Muscle of leg (tissue), 16 donors: ENCODE results near the gene PPP6C. TPM values are rescaled to one million over a fixed set of nuclear protein-coding genes. Genes with fewer than 3 reads are reported as not detected.
A peak's percentile ranks its signal among the peaks of the same experiment; 100 is the strongest.
"Not testable (repeated sequence)": the region's sequence is repeated elsewhere in the genome, so short reads cannot be mapped to it uniquely, and the experiment has no call there.

Source experiments
- DNase-seq: peaks from one replicate; pipeline ENCODE4 v3.0.0; 2013
- H3K27ac ChIP-seq: one replicate; pipeline ENCODE4 v1.5.1; 2013; ENCODE audit warnings: mild to moderate bottlenecking, low read length, control low read depth
- H3K27me3 ChIP-seq: one replicate; pipeline ENCODE4 v1.6.1; 2013; ENCODE audit warnings: low read length; ENCODE audit not compliant: control insufficient read depth, insufficient read depth
- H3K36me3 ChIP-seq: one replicate; pipeline ENCODE4 v1.6.1; 2013; ENCODE audit warnings: low read length; ENCODE audit not compliant: control insufficient read depth, insufficient read depth
- H3K4me1 ChIP-seq: one replicate; pipeline ENCODE4 v1.6.1; 2013; ENCODE audit warnings: low read length; ENCODE audit not compliant: control insufficient read depth, insufficient read depth
- H3K4me3 ChIP-seq: one replicate; pipeline ENCODE4 v1.5.1; 2013; ENCODE audit warnings: low read length, control low read depth
- H3K9me3 ChIP-seq: replicated peaks from 2 replicates; pipeline ENCODE4 v1.6.1; 2013; ENCODE audit warnings: low read depth, low read length; ENCODE audit not compliant: control insufficient read depth
- WGBS: methylation state at CpG from one replicate; pipeline ENCODE4 v1.1.5; 2013; ENCODE audit warnings: missing lambda C conversion rate; ENCODE audit not compliant: insufficient coverage; 5-methylcytosine and 5-hydroxymethylcytosine counted together
- long read RNA-seq, 11 donors: transcript quantifications; one replicate each; lab custom pipeline, GENCODE V29; 2026
- polyA plus RNA-seq, 8 donors: library from polyadenylated mRNA; unstranded; fragments of 120-200 nt; gene quantifications; one replicate each; pipeline versions ENCODE4 v1.2.1 to v1.2.3, GENCODE V29; 2013; ENCODE audit warnings: inconsistent platforms in 1 of 8, low replicate concordance in 1 of 8; ENCODE audit not compliant: insufficient read length in 8 of 8, insufficient read depth in 1 of 8
- total RNA-seq: library from RNA; stranded (reverse); fragments of 120-200 nt; gene quantifications from one replicate; pipeline ENCODE4 v1.2.4, GENCODE V29; 2013

The PPP6C gene
- total RNA-seq (25.9 TPM), polyA plus RNA-seq (10 to 100 TPM; 29.8 to 34.3 (median 31.5) TPM)
- long read RNA-seq, donor 1, full-length matches to known transcripts = 4 of 4 reads
- long read RNA-seq, donor 1, partial matches to known transcripts = 0 of 4 reads
- long read RNA-seq, donor 1, other reads (novel, unspliced or antisense) = 0 of 4 reads
- long read RNA-seq, donor 2, full-length matches to known transcripts = 3 of 3 reads
- long read RNA-seq, donor 2, partial matches to known transcripts = 0 of 3 reads
- long read RNA-seq, donor 2, other reads (novel, unspliced or antisense) = 0 of 3 reads
- long read RNA-seq, donor 3, full-length matches to known transcripts = 9 of 22 reads
- long read RNA-seq, donor 3, partial matches to known transcripts = 13 of 22 reads
- long read RNA-seq, donor 3, other reads (novel, unspliced or antisense) = 0 of 22 reads
- long read RNA-seq, donor 4, full-length matches to known transcripts = 8 of 8 reads
- long read RNA-seq, donor 4, partial matches to known transcripts = 0 of 8 reads
- long read RNA-seq, donor 4, other reads (novel, unspliced or antisense) = 0 of 8 reads
- long read RNA-seq, donor 5, full-length matches to known transcripts = 33 of 50 reads
- long read RNA-seq, donor 5, partial matches to known transcripts = 17 of 50 reads
- long read RNA-seq, donor 5, other reads (novel, unspliced or antisense) = 0 of 50 reads
- long read RNA-seq, donor 6, full-length matches to known transcripts = 14 of 14 reads
- long read RNA-seq, donor 6, partial matches to known transcripts = 0 of 14 reads
- long read RNA-seq, donor 6, other reads (novel, unspliced or antisense) = 0 of 14 reads
- long read RNA-seq, donor 7, full-length matches to known transcripts = 27 of 45 reads
- long read RNA-seq, donor 7, partial matches to known transcripts = 18 of 45 reads
- long read RNA-seq, donor 7, other reads (novel, unspliced or antisense) = 0 of 45 reads
- long read RNA-seq, donor 8, full-length matches to known transcripts = 8 of 8 reads
- long read RNA-seq, donor 8, partial matches to known transcripts = 0 of 8 reads
- long read RNA-seq, donor 8, other reads (novel, unspliced or antisense) = 0 of 8 reads
- long read RNA-seq, donor 9, full-length matches to known transcripts = 19 of 19 reads
- long read RNA-seq, donor 9, partial matches to known transcripts = 0 of 19 reads
- long read RNA-seq, donor 9, other reads (novel, unspliced or antisense) = 0 of 19 reads
- long read RNA-seq, donor 10, full-length matches to known transcripts = 21 of 21 reads
- long read RNA-seq, donor 10, partial matches to known transcripts = 0 of 21 reads
- long read RNA-seq, donor 10, other reads (novel, unspliced or antisense) = 0 of 21 reads
- long read RNA-seq, donor 11, full-length matches to known transcripts = 21 of 34 reads
- long read RNA-seq, donor 11, partial matches to known transcripts = 13 of 34 reads
- long read RNA-seq, donor 11, other reads (novel, unspliced or antisense) = 0 of 34 reads

DNA sequence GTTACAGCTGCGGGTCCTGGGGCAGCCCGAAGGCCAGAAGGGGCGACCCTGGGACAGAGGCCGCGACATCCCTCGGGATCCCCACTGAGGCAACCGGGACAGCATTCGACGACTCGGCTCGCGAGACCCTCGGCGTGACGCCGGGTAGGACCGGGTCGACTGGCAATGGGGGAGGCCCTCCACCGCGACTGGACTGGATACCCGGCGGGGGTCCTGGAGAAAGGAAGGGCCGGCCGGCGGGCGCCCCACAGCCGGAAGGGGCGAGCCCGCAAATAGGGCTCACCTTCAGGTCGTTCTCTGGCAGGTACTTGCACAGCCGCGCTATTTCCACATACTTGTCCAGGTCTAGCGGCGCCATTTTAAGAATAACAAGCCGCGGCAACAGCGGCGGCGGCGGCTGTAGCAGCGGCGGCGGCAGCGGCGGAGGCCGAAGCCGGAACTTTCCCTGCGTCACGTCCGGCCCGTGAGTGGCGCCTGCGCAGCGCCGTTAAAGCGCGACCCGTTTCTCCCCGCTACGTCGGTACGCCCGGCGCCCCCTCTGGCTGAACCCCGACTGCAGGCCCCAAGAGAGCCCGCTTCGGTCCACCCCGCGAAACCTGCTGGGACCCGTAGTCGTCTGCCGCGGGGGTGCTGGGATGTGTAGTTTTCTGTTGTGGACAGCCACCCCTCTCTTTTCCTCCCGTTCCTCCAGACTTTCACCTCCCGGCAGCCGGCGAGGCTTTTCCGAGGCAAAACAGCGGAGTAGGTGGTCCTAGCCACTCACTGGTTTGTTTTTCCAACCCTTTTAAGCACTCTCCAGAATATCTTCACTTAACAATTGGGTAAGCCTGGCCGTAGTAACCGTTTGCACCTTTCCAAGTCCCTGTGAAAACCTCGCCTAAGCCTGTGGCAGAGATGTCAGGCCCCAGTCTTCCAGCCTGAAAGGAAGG, at the start of gene PPP6C:
Gene PPP6C, minus strand, starts transcription at position 443 of the 929 bp plus-strand sequence. Its CDS starts 85 bp downstream, at position 358.
- Histone ChIP-seq H3K4me1 (peaks cover 17% of the 10 kb centered on the region), H3K36me3 (no peaks in the 10 kb centered on the region), H3K27me3 (no peaks in the 10 kb centered on the region), H3K4me3 (peak within 1 kb of the TSS; percentile 93), H3K27ac (peak within 1 kb of the TSS; percentile 96), H3K9me3 (no peaks in the 10 kb centered on the region)
- DNase-seq = peak; percentile 98
- under 1% methylated on average over 71 of the region's 82 CpGs for WGBS

DNA sequence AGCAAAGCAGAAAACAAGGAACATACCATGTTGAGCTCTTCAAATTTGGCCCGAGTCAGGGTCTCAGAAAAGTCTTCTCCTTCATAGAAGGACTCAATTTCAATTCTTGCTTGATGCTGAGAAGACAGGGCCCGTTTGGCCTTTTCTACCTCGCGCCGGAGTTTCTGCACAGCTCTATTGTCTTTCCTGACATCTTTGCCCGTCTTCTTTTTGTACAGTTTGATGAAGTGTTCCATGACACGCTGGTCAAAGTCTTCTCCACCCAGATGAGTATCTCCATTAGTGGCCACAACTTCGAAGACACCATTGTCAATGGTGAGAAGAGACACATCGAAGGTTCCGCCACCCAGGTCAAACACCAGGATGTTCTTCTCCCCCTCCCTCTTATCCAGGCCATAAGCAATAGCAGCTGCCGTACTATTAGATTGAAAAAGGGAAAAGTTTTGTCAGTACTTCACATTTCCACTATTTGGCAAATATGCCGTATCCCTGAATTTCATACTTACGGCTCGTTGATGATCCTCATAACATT, 49.4 kb upstream of the PPP6C start:
- H3K27ac ChIP-seq = no peak overlapping the region
- no peak for DNase-seq
- peak overlapping the region; percentile 99 for H3K4me3 ChIP-seq
- H3K36me3 ChIP-seq = peaks cover 48% of the 10 kb centered on the region
- H3K27me3 ChIP-seq = no peaks in the 10 kb centered on the region
- 82% methylated on average over 6 of the region's 14 CpGs for WGBS
- H3K4me1 ChIP-seq = peaks cover 21% of the 10 kb centered on the region
- H3K9me3 ChIP-seq = no peaks in the 10 kb centered on the region

DNA sequence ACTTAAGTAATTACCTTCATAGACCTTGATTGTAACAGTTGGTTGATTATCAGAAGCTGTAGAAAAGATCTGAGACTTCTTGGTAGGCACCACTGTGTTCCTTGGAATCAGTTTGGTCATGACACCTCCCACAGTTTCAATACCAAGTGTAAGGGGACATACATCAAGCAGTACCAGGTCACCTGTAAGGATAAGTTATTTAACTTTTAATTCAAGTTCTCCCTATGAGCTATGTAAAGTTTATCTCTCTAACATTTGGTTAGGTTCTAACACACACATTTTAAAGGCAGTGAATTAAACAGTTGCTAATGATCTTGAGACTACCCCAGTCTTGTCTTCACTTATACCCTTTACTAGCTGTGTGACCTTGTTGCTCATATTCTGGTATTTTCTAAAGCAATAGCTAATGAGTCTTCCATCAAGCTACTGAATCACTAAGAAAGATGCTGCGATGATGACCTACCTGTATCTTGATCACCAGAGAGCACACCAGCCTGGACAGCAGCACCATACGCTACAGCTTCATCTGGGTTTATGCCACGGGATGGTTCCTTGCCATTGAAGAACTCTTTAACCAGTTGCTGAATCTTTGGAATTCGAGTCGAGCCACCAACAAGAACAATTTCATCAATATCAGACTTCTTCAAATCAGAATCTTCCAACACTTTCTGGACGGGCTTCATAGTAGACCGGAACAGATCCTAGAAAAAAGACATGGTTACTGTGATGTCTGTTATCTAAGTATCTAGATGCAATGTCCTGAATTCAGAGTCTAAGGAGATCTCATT, 48.7 kb upstream of the PPP6C start:
- Histone ChIP-seq H3K27ac (no peak overlapping the region), H3K36me3 (peaks cover 52% of the 10 kb centered on the region), H3K4me3 (peak overlapping the region; percentile 1), H3K27me3 (no peaks in the 10 kb centered on the region), H3K4me1 (peaks cover 21% of the 10 kb centered on the region), H3K9me3 (no peaks in the 10 kb centered on the region)
- no peak for DNase-seq
- WGBS = 89% methylated on average over 6 of the region's 7 CpGs

DNA sequence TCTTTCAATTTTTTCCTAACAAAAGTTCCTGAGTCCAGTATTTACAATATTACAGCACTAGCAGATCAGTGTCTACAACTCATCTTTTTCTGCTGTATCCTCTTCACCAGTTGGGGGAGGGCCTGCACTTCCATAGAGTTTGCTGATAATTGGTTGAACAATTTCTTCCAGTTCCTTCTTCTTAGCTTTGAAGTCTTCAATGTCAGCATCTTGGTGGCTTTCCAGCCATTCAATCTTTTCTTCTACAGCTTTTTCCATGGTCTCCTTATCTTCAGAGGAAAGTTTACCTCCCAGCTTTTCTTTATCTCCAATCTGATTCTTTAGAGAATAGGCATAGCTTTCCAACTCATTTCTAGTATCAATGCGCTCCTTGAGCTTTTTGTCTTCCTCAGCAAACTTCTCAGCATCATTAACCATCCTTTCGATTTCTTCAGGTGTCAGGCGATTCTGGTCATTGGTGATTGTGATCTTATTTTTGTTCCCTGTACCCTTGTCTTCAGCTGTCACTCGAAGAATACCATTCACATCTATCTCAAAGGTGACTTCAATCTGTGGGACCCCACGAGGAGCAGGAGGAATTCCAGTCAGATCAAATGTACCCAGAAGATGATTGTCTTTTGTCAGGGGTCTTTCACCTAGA, 47.0 kb upstream of the PPP6C start:
- DNase-seq, H3K9me3 ChIP-seq, H3K27ac ChIP-seq, H3K4me3 ChIP-seq, H3K27me3 ChIP-seq: not testable (repeated sequence)
- peaks cover 18% of the 10 kb centered on the region for H3K4me1 ChIP-seq
- no CpG with 5 or more reads among the region's 5 CpGs for WGBS
- H3K36me3 ChIP-seq = peaks cover 56% of the 10 kb centered on the region

DNA sequence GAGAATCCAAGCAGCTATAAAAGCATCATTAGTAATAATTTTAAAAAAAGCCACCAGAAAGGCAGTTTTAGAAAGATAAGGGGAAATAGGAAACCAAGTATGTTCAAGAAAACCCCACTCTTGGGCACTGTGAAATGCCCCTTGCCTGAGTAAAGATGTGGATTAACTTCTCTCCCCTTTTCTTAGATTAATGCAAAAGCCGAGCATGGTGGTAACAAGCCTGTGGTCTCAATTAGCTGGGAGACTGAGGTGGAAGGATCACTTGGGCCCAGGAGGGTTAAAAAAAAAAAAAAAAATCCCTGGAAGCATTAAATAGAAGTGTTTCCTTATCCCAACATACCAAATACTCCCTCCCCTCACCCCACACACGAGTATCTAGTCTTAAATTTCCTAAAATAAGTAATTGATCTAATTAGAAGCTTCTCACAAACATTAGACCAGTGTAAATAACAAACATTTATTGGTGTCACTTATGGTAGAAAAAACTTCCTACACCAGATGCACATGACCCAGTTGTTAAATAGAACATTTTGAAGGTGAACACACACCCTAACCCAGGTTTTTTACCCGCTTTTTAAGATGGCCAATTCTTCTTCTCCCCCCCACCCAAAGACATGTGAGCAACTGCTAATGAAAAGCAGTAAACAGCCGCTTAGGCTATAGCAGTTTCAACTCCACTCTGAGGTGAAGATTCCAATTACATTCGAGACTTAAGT, 46.4 kb upstream of the PPP6C start:
- DNase-seq = no peak
- H3K4me3 ChIP-seq = no peak overlapping the region
- peaks cover 61% of the 10 kb centered on the region for H3K36me3 ChIP-seq
- H3K27me3 ChIP-seq = no peaks in the 10 kb centered on the region
- H3K4me1 ChIP-seq = peaks cover 18% of the 10 kb centered on the region
- no peaks in the 10 kb centered on the region for H3K9me3 ChIP-seq
- WGBS = 50% methylated on average over 3 of the region's 5 CpGs
- no peak overlapping the region for H3K27ac ChIP-seq

DNA sequence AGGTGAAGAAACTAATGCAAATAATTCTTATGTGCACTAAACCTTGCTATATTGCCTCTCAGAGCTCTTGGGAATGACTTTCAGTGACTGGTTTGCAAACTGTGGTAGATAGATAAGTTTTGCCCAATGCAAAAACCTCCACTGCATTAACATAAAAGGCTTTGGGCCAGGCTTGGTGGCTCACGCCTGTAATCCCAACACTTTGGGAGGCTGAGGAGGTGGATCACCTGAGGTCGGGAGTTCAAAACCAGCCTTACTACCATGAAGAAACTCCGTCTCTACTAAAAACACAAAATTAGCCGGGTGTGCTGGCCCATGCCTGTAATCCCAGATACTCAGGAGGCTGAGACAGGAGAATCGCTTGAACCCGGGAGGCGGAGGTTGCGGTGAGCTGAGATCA, 44.5 kb upstream of the PPP6C start:
- H3K9me3 ChIP-seq, H3K4me3 ChIP-seq, H3K27me3 ChIP-seq, H3K27ac ChIP-seq, DNase-seq: not testable (repeated sequence)
- Histone ChIP-seq H3K4me1 (peaks cover 14% of the 10 kb centered on the region), H3K36me3 (peaks cover 70% of the 10 kb centered on the region)
- no CpG with 5 or more reads among the region's 8 CpGs for WGBS

DNA sequence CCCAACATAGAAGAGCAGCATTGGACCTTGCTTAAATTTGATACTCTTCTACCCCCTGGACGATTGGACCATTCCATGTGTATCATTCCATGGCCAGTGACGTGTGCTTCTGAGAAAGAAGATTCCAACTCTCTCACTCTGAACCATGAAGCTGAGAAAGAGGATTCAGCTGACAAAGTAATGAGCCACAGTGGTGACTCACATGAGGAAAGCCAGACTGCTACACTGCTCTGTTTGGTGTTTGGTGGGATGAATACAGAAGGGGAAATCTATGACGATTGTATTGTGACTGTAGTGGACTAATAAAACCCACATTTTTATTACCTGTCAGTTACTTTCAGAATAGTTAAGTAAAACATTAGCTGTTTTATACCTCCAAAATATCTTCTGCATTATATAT, 44.1 kb upstream of the PPP6C start:
- no peak for DNase-seq
- Histone ChIP-seq H3K27ac (no peak overlapping the region), H3K27me3 (no peaks in the 10 kb centered on the region), H3K4me3 (no peak overlapping the region), H3K9me3 (no peaks in the 10 kb centered on the region), H3K4me1 (peaks cover 10% of the 10 kb centered on the region), H3K36me3 (peaks cover 67% of the 10 kb centered on the region)
- no CpG with 5 or more reads among the region's 3 CpGs for WGBS
